Right renal cortex interstitium (tissue), 3 donors: ENCODE data around the gene EFCAB8. TPM values are rescaled to one million over a fixed set of nuclear protein-coding genes. Genes with fewer than 3 reads are reported as not detected.
"Not testable (repeated sequence)": the region's sequence is repeated elsewhere in the genome, so short reads cannot be mapped to it uniquely, and the experiment has no call there.

Experiments
- DNase-seq, 3 donors: peaks; one replicate each; pipeline ENCODE4 v3.0.0-alpha.2; 2013; ENCODE audit warnings: low read depth in 3 of 3, low spot score in 2 of 3
- polyA plus RNA-seq, 3 donors: library from polyadenylated mRNA; unstranded; fragments of 120-200 nt; gene quantifications; one replicate each; pipeline ENCODE4 v1.2.1, GENCODE V29; 2013; ENCODE audit not compliant: insufficient read length in 3 of 3

The EFCAB8 gene
- polyA plus RNA-seq, 3 donors: 0.06 to 0.33 TPM; not detected in 1

GRCh38 chr20:32880635-32881034 is 21.9 kb downstream of the EFCAB8 start:
- DNase-seq: no peak

DNA sequence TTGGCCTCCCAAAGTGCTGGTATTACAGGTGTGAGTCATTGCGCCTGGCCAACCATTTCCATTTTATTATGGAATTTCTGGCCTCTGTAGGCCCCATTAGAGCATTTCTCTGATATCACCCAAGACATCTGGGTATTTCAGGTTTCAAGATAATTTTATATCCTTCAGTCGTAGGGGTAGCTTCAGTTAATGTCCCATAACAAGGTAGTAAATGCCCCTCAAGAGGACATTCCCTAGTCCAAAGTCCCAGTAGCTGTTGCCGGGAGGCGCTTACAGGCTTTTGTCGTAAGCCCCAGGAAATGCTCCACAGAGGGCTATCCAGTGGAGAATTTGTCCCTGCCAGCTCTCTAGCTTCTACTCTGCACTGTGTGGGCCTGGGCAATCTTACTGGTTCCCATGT is 24.4 kb downstream of the EFCAB8 start:
- DNase-seq: no peak

DNA sequence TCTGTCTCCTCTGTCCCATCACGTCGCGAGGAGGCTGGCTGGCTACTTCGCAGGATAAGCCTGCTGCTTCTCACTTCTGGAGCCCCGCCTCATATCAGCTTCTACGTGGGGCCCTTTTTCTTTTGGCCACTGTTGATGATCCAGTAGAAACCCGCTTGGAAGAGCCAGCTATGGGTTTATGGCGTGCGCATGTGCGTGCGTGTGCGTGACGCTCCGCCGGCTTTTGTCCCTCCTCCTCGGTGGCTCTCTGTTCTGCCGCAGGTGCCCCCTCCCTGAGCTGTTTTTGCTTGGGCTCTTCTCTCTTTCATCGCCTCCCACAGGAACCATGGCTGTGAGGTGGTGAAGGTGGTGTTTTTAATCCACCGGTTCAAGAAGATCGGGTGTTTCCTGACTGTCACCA is 26.5 kb downstream of the EFCAB8 start:
- no peak for DNase-seq

DNA sequence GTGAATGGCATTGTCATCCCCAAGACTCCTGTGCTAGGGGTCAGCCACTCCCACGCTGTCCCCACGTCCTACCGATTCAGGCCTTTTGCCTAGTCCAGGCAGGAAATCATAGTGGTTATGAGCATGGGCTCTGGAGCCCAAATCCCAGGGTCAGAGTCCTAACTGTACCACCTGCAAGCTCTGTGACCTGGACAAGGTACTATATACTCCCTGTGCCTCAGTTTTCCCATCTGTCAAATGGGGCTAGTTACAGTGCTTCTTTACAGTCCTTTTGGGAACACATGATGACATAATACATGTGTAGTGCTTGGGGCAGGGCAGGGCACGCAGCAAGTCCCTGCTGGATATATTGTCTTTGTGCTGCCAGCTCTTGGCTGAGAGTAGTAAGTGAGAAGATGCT is 27.2 kb downstream of the EFCAB8 start:
- DNase-seq: no peak

- DNase-seq: no peak
Measured at GRCh38 chr20:32886652-32887051, 27.9 kb downstream of the EFCAB8 start.

DNA sequence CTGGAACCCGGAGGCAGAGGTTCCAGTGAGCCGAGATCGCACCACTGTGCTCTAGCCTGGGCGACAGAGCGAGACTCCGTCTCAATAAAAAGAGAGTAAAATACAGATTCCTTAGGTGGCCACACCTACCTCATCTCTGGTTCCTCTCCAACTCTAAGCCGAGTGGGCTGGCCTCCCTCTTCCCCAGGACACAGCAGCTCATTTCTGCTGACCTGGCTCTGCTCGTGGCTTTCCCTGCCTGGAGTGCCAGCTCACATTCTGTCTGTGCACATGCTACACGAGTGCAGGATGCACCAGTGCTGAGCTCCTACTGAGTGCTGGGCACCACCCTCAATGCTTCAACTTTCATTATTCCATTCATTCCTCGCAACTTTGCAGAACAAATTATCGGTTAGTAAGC is 28.8 kb downstream of the EFCAB8 start:
- no peak for DNase-seq

DNA sequence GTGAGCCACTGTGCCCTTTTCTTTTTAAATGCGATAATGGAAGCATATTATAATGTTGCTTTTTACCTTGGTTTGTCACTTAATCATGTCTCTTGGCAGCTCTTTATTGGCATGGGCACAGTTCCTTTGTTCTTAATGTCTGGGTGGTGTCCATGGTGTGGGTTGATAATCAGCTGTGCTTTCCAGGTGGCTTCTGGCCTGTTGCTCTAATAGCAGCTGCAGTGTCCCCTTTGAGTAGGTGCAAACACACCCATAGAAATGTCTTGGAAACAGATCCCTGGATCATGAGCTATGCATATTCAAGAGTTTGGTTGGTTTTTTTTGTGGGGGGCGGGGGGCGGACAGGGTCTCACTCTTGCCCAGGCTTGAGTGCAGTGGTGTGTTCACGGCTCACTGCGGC is 29.9 kb downstream of the EFCAB8 start:
- no peak for DNase-seq

- no peak for DNase-seq
Measured at GRCh38 chr20:32889281-32889680, 30.6 kb downstream of the EFCAB8 start.

- DNase-seq: no peak
Measured at GRCh38 chr20:32891491-32891890, 32.8 kb downstream of the EFCAB8 start.

GRCh38 chr20:32891926-32892660 is 33.4 kb downstream of the EFCAB8 start:
- DNase-seq: no peak

GRCh38 chr20:32893263-32894025 is 34.7 kb downstream of the EFCAB8 start:
- DNase-seq: no peak

DNA sequence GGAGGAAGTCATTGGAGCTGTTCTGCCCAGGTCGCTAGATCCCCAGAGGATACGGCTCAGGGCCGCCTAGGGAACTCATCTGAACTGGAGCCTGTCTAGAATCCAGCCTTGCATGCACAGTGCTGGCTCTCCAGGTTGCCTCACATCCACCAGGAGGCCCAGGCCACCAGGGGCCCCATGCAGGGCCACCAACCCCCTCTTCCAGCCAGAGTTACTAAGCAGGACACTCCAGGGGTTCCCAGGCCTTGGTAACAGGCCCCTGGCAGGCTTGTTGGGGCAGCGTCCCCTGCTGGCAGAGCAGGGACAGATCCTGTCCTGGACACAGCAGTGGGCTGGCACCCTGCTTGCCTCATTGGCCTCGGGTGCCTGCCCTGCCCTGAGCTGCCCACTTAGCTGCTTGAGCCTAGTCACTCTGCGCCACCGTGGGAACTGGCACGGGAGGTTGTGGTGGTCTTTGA is 35.3 kb downstream of the EFCAB8 start:
- no peak for DNase-seq

DNA sequence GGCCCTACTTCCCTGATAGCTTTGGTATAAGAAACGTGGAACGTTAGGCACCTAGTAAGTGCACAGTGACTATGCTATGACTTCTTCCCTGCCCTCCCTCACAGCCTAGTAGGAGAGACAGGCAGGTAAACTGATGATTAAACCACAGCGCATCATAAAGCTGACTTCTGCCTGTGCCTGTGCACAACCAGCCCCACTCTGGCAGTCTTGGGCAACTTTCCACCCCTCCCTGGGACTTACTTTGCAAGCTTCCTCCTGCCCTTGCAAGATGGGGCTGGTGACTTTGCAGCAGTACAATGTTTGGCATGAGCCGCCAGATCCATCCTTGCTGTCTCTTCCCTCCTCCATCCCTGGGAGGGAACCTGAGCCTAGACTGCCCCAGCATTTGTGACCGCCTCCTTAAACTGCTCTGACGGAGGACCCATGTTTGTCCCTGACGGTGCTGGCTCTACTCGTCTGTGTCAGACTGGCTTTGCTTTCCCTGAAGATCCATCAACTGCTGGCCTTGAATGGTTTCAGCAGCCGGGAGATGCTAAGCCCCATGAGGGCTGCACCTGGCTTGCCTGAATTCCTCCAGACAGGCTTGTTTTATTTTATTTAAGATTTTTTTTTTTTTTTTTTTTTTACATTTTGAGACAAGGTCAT is 36.1 kb downstream of the EFCAB8 start:
- DNase-seq: no peak

GRCh38 chr20:32896521-32897280 is 38.0 kb downstream of the EFCAB8 start:
- no peak for DNase-seq

DNA sequence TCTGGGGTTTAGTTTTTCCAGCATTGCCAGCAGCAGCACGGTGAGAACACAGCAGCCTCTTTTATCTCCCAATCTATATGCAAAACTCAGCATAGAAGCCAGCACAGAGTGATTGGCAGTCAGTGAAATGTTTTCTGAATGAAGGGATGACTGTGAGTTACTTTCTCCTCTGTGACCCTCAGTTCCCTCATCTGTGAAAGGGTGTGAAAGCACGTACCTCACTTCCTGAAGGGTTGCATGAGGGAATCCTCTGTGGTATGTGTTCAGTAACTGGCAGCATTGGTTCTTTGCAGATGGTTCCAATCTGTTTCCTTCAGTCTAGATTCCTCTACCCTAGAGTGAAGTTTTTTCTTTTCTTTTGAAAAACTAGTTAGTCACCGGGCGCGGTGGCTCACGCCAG is 40.0 kb downstream of the EFCAB8 start:
- DNase-seq: no peak

DNA sequence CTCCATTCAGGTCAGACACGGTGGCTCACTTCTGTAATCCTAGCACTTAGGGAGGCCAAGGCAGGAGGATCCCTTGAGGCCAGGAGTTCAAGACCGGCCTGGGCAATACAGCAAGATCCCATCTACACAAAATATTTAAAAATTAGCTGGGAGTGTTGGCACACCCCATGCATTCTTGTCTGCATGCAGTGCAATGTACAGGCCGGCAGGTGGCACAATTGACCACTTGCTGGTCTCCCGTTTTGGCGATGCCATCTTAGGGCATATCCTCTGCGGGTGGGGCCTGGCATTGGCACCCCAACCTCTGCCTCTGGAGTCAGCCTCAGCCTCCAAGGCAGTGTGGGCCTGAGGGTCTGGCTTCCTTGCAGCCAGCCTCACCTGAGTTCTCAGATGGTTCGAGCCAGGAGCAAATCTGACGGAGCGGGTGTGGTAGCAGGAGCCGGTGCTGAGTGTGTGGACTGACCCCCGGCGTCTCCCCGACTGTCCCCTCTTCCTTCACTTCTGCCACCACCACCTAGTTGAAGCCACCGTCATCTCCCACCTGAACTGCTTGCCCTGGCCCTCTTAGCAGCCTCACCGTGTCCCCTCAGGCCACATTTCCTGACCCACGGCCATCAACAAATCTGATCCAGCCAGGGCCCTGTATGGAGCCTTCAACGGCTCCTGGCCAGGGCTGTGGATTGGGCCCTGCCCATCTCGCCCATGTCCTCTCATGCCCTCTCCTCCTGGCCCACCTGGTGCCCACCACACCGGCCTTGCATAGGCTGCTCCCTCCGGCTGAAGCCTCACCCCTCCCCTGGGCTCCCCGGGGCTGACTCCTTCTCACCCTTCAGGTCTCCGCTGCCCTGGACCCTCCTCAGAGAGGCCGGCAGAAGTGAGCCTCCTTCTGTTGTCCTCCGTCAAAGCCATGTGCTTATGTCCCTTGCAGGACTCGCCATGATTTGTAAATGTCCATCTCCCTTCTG is 44.0 kb downstream of the EFCAB8 start:
- no peak for DNase-seq

DNA sequence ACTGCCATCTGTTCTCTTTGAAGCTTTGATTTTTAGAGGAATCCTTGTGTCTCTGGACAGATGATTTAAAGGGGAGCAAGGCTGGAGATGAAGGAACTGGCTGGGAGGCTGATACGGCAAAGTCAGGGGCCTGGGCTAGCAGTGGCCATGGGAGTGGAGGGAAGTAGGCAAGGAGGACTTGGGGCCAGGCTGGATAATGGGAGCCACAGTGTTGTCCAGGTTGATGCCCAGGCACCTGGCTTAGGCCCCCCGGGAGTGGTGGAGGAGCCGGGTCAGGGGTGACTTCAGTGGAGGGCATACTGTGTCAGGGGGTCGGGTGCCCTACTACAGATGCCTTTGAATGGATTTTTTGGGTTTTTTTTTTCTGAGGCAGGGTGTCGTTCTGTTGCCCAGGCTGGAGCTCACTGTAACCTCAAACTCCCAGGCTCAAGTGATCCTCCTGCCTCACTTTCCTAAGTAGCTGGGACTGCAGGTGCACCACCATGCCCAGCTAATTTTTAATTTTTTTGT is 45.0 kb downstream of the EFCAB8 start:
- DNase-seq: no peak

DNA sequence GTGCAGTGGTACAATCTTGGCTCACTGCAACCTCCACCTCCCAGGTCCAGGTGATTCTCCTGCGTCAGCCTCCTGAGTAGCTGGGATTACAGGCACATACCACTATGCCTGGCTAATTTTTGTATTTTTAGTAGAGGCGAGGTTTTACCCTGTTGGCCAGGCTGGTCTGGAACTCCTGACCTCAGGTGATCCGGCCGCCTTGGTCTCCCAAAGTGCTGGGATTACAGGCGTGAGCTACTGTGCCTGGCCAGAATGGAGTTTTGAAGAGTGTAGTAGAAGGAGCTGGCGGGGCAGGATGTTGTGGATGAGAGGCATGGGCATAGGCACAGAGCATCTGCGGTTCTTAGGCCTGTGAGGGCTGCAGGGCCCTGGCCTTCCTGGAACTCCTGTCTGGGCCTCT is 46.0 kb downstream of the EFCAB8 start:
- not testable (repeated sequence) for DNase-seq

DNA sequence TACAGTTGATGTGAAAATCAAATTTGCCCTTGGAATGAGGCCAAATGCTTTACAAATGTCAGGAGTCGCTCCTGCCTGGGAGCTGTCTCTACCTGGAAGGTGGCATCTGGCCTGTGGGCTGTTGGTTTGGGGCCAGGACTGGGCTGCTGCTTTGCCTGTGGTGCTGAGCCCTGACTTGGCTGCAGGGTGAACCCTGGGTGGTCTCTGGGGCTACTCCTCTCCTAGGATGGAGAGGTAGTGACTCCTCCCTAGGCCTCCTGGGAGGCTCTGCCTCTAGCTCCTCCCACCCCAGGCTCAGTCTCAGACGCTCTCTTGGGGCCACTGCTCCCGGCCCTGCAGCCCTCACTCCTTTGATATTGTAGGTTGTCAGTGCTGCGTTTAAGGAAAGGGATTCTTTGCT is 47.5 kb downstream of the EFCAB8 start:
- no peak for DNase-seq
